IgD-negative memory B cell (primary cell): ENCODE measurements around the gene SOBP. TPM values are rescaled to one million over a fixed set of nuclear protein-coding genes. Genes with fewer than 3 reads are reported as not detected.

Experiments used
- H3K27ac Mint-ChIP-seq, 3 donors: one replicate each; pipeline ENCODE4 v1.8.0; 2020 to 2022; ENCODE audit warnings: mild to moderate bottlenecking in 3 of 3, mixed read lengths in 3 of 3, moderate library complexity in 1 of 3
- H3K27me3 Mint-ChIP-seq: one replicate; pipeline ENCODE4 v1.8.0; 2021; ENCODE audit warnings: mixed read lengths
- H3K36me3 Mint-ChIP-seq: one replicate; pipeline ENCODE4 v1.8.0; 2020; ENCODE audit warnings: mild to moderate bottlenecking, mixed read lengths
- H3K4me1 Mint-ChIP-seq, 3 donors: one replicate each; pipeline ENCODE4 v1.8.0; 2020 to 2022; ENCODE audit warnings: mixed read lengths in 3 of 3, mild to moderate bottlenecking in 1 of 3
- H3K4me3 Mint-ChIP-seq, 4 donors: one replicate each; pipeline ENCODE4 v1.8.0; 2020 to 2022; ENCODE audit warnings: mild to moderate bottlenecking in 4 of 4, mixed read lengths in 4 of 4, moderate library complexity in 3 of 4
- H3K9me3 Mint-ChIP-seq, 3 donors: one replicate each; pipeline ENCODE4 v1.8.0; 2020 to 2021; ENCODE audit warnings: mixed read lengths in 3 of 3, mild to moderate bottlenecking in 1 of 3
- polyA plus RNA-seq: library from polyadenylated mRNA; unstranded; fragments of 300-500 nt; fragmentation: Illumina TruSeq; gene quantifications from one replicate; pipeline ENCODE4 v1.2.3, GENCODE V29; 2021

SOBP gene
- polyA plus RNA-seq, 1 donor from 2014 or later: 1.0 TPM

DNA sequence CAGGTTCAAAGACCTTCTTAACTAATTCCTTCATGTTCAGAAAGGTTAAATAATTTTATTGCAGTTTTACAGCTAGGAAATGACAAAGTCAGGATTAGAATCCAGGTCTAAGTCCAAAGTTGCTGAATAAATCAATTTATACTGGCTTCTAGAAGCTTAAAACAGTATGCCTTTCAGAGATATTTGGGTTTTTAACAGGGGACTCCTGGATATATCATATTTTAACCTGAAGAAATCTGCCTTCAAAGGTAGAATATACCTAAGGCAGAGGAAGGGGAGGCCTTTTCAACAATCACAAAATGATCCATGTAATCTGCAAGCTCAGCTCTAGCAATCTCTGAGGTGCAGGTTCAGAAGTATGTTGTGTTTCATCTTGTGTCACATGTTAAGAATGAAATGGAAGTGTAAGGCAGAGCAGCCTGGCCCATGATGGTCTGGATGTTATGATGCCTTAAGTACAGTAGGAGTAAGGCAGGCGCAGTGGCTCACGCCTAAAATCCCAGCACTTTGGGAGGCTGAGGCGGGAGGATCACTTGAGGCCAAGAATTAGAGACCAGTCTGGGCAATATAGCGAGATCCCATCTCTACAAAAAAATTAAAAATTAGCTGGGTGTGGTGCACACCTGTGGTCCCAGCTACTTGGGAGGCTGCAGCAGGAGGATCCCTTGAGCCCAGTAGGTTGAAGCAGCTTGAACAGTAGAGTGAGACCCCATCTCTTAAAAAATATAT lies 123.9 kb downstream of the SOBP start:
- H3K4me1 Mint-ChIP-seq: peaks cover 9 to 12% (median 11%) of the 10 kb centered on the region in 3 donors
- peaks cover 3% of the 10 kb centered on the region for H3K36me3 Mint-ChIP-seq
- H3K27me3 Mint-ChIP-seq: no peaks in the 10 kb centered on the region
- H3K9me3 Mint-ChIP-seq: no peaks in the 10 kb centered on the region
- no peak overlapping the region for H3K27ac Mint-ChIP-seq
- H3K4me3 Mint-ChIP-seq: no peak overlapping the region

DNA sequence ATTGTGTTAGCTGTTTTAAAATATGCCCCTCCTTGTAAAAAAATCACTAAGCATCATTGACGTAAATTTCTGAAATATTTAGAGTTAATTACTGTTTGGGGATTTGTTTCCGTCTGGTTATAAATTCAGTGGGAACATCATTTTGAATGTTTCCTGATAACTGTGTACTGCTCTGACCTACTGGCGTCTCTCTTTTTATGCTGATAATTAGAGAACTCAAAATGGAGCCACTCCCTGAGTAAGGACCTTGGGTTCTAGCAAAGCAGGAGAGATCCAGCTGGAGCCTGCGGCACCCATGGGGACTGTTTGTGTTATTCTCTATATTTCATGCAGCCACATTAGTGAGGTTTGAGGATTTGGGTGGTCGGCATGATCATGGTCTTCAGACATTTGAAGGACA lies 124.9 kb downstream of the SOBP start:
- H3K27me3 Mint-ChIP-seq: no peaks in the 10 kb centered on the region
- no peak overlapping the region for H3K27ac Mint-ChIP-seq
- peaks cover 3% of the 10 kb centered on the region for H3K36me3 Mint-ChIP-seq
- H3K9me3 Mint-ChIP-seq: no peaks in the 10 kb centered on the region
- H3K4me1 Mint-ChIP-seq: peaks cover 13 to 18% (median 14%) of the 10 kb centered on the region in 3 donors
- H3K4me3 Mint-ChIP-seq: no peak overlapping the region

DNA sequence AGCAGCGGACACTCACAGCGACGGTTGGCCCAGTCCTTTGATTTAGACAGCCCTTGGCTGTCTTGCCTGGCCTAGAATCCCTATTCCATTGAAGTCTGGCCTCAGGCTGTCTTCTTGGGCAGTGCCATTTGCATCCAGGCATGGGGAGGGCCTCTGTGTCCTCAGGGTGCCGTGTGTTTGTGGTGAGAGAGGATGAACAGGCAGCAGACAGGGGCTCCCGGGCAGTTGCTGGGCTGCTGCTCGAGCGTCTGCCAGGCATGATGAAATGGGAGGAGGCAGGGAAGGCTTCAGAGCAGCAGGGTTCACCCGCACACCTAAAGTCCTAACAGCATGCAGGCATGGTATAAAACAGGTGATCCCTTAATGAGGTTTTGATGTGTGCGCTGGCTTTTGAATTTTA lies 126.9 kb downstream of the SOBP start:
- no peaks in the 10 kb centered on the region for H3K9me3 Mint-ChIP-seq
- no peaks in the 10 kb centered on the region for H3K27me3 Mint-ChIP-seq
- no peak overlapping the region for H3K27ac Mint-ChIP-seq
- H3K4me3 Mint-ChIP-seq: peak overlapping the region in 1 of 4 donors; percentile 82
- H3K4me1 Mint-ChIP-seq: peaks cover 22 to 23% (median 23%) of the 10 kb centered on the region in 3 donors
- no peaks in the 10 kb centered on the region for H3K36me3 Mint-ChIP-seq

DNA sequence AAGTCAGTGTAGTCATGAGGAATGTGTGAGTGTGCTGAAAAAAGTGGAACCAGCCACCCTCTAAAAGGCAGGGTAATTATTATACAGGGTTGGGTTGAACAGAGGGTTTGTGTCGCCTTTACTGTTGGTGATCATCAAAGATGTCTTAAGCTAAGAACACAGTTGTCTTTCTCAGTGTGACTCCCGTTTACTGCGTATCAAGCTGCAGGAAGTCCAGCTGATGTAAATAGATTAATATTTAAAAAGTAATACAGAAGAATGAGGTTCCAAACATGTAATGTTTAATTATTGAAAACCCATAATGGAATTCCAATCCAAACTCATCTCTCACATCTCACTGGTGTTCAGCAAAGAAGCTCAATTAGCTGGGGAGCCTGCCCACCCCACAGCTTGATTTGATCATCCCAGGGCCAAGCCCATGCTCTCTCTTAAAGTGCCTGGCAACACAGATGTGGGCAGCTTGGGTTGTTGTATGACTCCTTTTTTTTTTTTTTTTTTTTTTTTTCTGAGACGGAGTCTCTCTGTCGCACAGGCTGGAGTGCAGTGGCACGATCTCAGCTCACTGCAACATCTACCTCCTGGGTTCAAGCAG lies 127.5 kb downstream of the SOBP start:
- no peaks in the 10 kb centered on the region for H3K36me3 Mint-ChIP-seq
- no peak overlapping the region for H3K4me3 Mint-ChIP-seq
- no peak overlapping the region for H3K27ac Mint-ChIP-seq
- H3K27me3 Mint-ChIP-seq: no peaks in the 10 kb centered on the region
- H3K9me3 Mint-ChIP-seq: no peaks in the 10 kb centered on the region
- H3K4me1 Mint-ChIP-seq: peaks cover 22 to 23% (median 23%) of the 10 kb centered on the region in 3 donors

DNA sequence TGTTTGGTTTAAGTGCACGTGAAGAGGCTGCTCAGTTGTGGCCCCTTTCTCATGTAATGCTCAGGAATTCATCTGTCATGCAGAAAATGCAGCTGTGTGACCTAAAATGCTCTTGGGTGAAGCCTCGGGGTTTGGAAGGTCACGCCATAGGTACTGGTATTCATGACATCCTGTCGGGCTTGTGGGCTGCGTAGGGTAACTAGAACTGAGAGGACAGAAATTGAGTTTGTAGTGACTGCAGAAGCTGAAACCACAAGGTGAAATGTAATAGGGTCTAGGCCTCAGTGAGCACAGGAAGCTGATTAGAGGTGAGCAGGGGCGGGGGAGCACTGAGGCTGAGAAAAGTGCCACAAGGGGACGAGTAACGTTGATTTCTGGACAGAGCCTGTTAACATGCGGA lies 128.8 kb downstream of the SOBP start:
- Mint-ChIP-seq H3K4me3 (peak overlapping the region in 2 of 4 donors; percentile 15 to 65), H3K27me3 (no peaks in the 10 kb centered on the region), H3K9me3 (no peaks in the 10 kb centered on the region), H3K27ac (no peak overlapping the region), H3K36me3 (no peaks in the 10 kb centered on the region), H3K4me1 (peaks cover 22 to 24% (median 23%) of the 10 kb centered on the region in 3 donors)

DNA sequence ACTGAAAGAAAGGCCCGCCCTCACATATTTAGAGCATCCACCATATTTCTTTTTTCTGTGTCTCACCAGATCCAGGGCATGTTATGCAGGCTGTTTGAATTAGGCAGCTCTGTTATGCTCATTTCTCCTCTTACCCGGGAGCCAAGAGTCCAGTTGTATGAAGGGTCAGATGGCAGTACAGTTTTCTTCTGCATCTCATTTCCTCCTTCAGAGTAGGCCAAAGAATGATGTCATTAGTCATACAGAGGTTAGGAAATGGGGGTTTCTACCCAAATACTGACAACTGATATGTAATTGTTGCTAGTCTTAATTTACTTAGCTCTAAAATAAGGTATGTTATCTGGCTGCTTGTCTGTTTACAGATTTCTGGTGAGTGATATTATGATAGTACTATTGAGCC lies 130.8 kb downstream of the SOBP start:
- Mint-ChIP-seq H3K36me3 (peaks cover 2% of the 10 kb centered on the region), H3K4me3 (no peak overlapping the region), H3K27me3 (no peaks in the 10 kb centered on the region), H3K27ac (no peak overlapping the region), H3K9me3 (no peaks in the 10 kb centered on the region), H3K4me1 (peaks cover 14 to 24% (median 19%) of the 10 kb centered on the region in 3 donors)

DNA sequence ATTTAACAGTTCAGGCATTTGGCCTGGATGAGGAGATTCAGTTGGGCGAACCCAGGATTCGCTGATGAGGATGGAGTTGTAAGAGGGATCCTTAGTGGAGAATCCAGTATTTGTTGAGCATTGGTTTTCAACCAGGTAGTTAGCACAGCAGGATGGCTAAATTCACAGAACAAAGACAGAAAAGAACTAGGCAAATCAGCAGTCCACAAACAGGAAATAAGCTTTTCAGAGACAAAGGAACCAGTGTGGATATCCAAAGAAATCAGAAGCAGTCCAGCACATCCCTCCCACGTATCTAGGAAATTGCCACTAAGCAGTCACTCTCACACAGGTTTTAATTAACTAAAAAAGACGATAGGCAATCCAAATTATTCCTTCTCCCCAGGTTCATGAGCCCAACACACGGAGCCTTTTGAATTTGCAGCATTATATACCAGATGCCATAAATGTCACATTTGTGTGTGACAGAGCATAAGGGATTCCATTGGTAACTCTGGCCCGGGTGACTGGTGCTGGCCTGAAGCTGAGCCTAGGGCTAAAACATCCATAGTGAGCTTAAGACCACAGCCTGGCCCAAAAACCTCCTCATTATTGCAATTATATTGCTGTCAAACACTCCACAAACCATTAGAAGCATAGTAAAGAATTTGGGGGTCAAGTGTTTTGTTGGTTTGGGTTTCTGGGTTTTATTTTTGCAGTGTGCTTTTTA lies 131.5 kb downstream of the SOBP start:
- Mint-ChIP-seq H3K27me3 (no peaks in the 10 kb centered on the region), H3K4me1 (peaks cover 14 to 24% (median 19%) of the 10 kb centered on the region in 3 donors), H3K27ac (no peak overlapping the region), H3K36me3 (peaks cover 2% of the 10 kb centered on the region), H3K9me3 (no peaks in the 10 kb centered on the region), H3K4me3 (peak overlapping the region in 1 of 4 donors; percentile 9)

DNA sequence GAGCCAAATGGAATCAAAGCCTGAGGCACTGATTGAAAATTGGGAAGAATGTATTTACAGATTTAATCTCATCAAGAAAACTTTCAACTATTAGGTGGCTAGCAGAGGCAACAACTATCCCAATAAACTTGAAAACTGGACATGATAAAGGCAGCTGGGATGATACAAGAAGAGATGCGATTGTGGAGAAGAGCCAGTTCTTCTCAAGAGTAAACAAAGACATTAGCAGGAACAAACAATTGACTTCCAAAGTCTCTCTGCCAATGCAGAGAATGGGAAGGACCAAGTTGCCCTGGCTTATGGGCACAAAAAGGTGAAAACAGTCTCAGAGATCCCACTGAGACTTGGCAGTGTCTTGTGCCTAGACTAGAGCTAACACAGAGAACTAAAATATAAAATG lies 132.4 kb downstream of the SOBP start:
- peaks cover 2% of the 10 kb centered on the region for H3K36me3 Mint-ChIP-seq
- H3K27ac Mint-ChIP-seq: no peak overlapping the region
- no peak overlapping the region for H3K4me3 Mint-ChIP-seq
- H3K4me1 Mint-ChIP-seq: peaks cover 14 to 24% (median 19%) of the 10 kb centered on the region in 3 donors
- H3K9me3 Mint-ChIP-seq: no peaks in the 10 kb centered on the region
- no peaks in the 10 kb centered on the region for H3K27me3 Mint-ChIP-seq

DNA sequence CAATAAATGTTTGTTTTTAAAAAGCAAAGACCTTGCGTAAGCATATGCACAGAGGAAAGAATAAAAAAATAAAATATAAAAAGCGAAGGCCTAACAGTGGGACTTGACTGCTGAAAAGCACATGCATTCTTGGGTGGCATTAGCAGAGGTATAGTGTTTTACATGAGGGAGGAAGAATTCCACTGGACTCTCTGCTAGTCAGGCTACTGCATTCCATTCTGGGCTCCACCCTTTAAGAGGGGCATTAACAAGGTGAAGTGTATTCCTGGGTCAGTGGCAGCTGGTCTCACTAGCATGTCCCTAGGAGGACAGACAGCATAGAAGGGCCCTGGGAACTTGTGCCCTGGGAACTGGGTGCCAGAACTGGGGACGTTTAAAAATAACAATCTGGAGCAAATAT lies 134.1 kb downstream of the SOBP start:
- Mint-ChIP-seq H3K4me3 (no peak overlapping the region), H3K27me3 (no peaks in the 10 kb centered on the region), H3K36me3 (peaks cover 2% of the 10 kb centered on the region), H3K27ac (no peak overlapping the region), H3K9me3 (no peaks in the 10 kb centered on the region), H3K4me1 (peaks cover 9 to 14% (median 12%) of the 10 kb centered on the region in 3 donors)

DNA sequence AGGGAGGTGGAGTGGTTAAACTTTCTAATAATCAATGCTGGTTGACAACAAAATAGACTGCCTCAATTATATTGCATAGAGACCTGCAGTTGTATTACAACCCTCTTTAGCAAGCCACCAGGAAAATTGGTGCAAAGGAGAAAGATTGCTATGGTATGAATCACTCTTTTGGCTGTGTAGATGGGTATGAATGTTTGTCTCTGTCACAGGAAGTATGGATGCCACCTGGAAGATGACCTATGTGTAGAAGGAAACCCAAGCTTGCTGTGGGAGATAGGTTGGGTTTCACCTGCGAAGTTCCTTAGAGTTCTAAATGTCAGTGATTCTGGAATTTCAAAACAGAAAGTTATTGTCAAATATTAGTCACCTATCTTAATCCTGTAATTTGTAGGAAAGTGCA lies 134.6 kb downstream of the SOBP start:
- H3K27ac Mint-ChIP-seq: no peak overlapping the region
- H3K9me3 Mint-ChIP-seq: no peaks in the 10 kb centered on the region
- peaks cover 8 to 10% (median 9%) of the 10 kb centered on the region in 3 donors for H3K4me1 Mint-ChIP-seq
- H3K4me3 Mint-ChIP-seq: no peak overlapping the region
- no peaks in the 10 kb centered on the region for H3K27me3 Mint-ChIP-seq
- peaks cover 2% of the 10 kb centered on the region for H3K36me3 Mint-ChIP-seq

DNA sequence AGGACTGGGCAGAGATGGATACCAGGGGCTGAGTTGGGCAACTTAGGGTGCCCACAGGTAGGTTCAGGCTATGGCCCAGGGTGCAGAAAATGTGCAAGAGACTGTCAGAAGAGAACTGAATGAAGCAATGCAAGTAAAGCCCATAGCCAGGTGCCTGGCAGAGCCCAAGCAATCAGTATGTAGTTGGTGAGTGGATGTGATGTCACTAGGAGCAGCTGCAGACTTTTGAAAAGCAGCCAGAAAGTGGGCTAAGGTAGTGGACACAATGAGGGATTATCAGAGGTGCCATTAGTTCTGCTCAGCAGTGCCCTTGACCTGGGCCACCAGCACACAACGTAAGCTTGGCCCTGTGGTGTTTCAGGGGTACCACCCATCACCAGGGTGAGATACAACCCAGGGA lies 135.3 kb downstream of the SOBP start:
- Mint-ChIP-seq H3K27ac (no peak overlapping the region), H3K4me1 (peaks cover 7 to 9% (median 7%) of the 10 kb centered on the region in 3 donors), H3K4me3 (no peak overlapping the region), H3K36me3 (peaks cover 2% of the 10 kb centered on the region), H3K27me3 (no peaks in the 10 kb centered on the region), H3K9me3 (no peaks in the 10 kb centered on the region)

DNA sequence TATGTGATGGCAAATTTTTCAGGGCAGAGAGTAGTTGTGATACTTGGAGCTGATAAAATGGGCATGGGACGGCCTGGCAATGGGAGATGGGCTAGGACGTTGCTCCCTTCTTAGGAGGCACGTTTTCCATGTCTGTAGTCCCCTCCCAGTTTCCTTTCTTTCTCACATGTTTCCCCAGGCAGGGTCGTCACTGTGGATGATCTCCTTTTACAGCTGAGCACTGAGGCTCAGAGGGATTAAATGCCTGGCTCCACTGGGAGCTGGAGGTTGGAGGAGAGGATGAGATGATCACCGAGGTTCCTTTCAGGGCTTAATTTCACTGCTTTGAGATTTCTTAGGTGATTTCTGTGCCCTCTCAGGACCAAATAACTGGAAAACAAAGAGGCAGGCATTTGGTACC lies 136.7 kb downstream of the SOBP start:
- H3K9me3 Mint-ChIP-seq: no peaks in the 10 kb centered on the region
- no peak overlapping the region for H3K4me3 Mint-ChIP-seq
- H3K4me1 Mint-ChIP-seq: peaks cover 0 to 3% (median 2%) of the 10 kb centered on the region in 3 donors
- no peak overlapping the region for H3K27ac Mint-ChIP-seq
- H3K27me3 Mint-ChIP-seq: no peaks in the 10 kb centered on the region
- H3K36me3 Mint-ChIP-seq: peaks cover 4% of the 10 kb centered on the region

DNA sequence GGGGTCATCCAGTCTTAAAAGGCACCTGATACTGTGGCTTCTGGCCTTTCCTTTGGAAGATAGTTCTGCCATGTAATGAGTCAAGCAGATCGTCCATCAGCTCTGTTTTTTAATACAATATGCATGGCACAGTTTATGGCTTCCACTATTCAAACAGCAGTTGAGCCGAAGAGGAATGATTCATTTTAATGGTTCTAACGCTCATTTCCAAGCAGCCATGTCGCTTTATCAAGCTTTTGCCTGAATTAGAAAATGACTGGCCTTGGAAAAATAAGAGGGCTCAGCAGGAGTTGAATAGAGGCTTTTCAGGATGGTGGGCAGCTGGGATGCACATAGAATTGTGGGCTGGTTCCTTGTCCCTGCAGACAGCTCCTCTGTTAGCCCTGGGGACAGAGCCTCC lies 138.1 kb downstream of the SOBP start:
- Mint-ChIP-seq H3K36me3 (peaks cover 4% of the 10 kb centered on the region), H3K9me3 (no peaks in the 10 kb centered on the region), H3K4me1 (peaks cover 0 to 3% (median 2%) of the 10 kb centered on the region in 3 donors), H3K4me3 (no peak overlapping the region), H3K27ac (no peak overlapping the region), H3K27me3 (peaks cover 2% of the 10 kb centered on the region)

DNA sequence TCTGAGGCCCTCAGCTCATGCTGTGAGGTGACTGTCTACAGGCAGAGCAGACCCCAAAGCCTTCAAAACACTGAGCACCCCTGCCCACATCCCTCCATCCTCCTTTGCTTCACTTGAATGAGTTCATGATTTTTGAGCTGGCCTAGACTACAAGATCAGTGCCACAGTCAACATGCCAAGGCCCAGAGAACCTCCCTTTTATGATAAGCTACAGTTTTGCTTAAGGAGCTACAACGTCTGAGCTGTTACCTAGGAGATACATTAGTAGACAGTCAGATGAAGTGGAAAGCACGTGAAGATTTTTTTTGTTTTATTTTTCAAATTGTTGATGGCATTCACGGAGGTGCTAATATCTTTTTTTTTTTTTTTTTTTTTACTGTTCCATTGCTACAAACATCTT lies 139.0 kb downstream of the SOBP start:
- H3K4me3 Mint-ChIP-seq: peak overlapping the region in 1 of 4 donors; percentile 30
- no peaks in the 10 kb centered on the region for H3K9me3 Mint-ChIP-seq
- H3K27ac Mint-ChIP-seq: no peak overlapping the region
- H3K36me3 Mint-ChIP-seq: peaks cover 4% of the 10 kb centered on the region
- peaks cover 10% of the 10 kb centered on the region for H3K27me3 Mint-ChIP-seq
- peaks cover 0 to 5% (median 4%) of the 10 kb centered on the region in 3 donors for H3K4me1 Mint-ChIP-seq

DNA sequence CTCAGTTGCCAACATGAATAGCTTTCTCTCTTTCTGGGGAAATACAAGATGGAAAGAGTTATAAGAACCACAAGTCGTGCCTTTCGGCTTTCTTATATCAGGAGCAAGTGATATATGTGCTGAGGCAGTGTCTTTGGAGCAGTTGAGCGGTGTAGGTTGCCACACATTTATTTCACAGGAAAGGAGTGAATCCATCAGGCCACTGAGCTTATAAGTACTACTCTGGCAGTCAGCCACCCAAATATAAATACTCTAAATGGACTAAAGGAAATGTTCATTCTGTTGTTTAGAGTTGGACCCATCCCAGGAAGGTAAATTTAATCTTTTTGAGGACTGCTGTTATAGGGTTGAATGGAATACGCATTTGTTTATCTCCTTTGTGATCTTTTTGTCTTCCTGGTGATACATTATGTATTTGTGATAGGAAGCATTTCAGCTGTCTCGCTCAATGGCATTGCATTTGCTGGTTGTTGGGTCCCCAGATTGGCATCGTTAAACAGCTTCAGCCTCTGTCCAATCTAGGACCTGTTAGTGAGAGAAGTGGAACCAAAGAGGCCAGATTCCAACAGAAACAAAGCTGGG lies 139.7 kb downstream of the SOBP start:
- Mint-ChIP-seq H3K27ac (no peak overlapping the region), H3K36me3 (peaks cover 4% of the 10 kb centered on the region), H3K27me3 (peaks cover 14% of the 10 kb centered on the region), H3K4me1 (peaks cover 0 to 7% (median 5%) of the 10 kb centered on the region in 3 donors), H3K9me3 (no peaks in the 10 kb centered on the region), H3K4me3 (no peak overlapping the region)
